ENCODE measurements around the gene TMEM106B. TPM values are rescaled to one million over a fixed set of nuclear protein-coding genes. Genes with fewer than 3 reads are reported as not detected.
A peak's percentile ranks its signal among the peaks of the same experiment; 100 is the strongest.
"Not testable (repeated sequence)": the region's sequence is repeated elsewhere in the genome, so short reads cannot be mapped to it uniquely, and the experiment has no call there.

TMEM106B gene
- total RNA-seq, result 10 to 100 TPM; 26.9 to 64.5 (median 31.7) TPM
- long read RNA-seq, full-length matches to known transcripts, result 8 of 11 reads
- long read RNA-seq, partial matches to known transcripts, result 1 of 11 reads
- long read RNA-seq, other reads (novel, unspliced or antisense), result 2 of 11 reads

GRCh38 chr7:12211054-12211710 is at the start of gene TMEM106B:
Gene TMEM106B (plus strand): TSS chr7:12211294. CDS start chr7:12214811, 3,517 bp downstream.
- ATAC-seq, result peak; percentile 93 to 98 (median 96)
- peaks cover 0 to 12% (median 0%) of the 10 kb centered on the region in 4 donors for H3K36me3 ChIP-seq
- peak within 1 kb of the TSS; percentile 72 to 74 (median 73) for H3K4me3 ChIP-seq
- TF ChIP-seq POLR2A (IDR thresholded peaks at IDR 0.05), result peak; percentile 92
- peak in 2 of 4 donors; percentile 31 to 43 for TF ChIP-seq CTCF (IDR thresholded peaks at IDR 0.05)
- intact Hi-C loops (cut with DNase I), result no loop called here
- H3K9me3 ChIP-seq, result no peaks in the 10 kb centered on the region
- DNase-seq, result peak; percentile 98 to 99 (median 99)
- peak within 1 kb of the TSS; percentile 96 to 99 (median 98) for H3K27ac ChIP-seq
- H3K4me1 ChIP-seq, result peaks cover 0 to 11% (median 0%) of the 10 kb centered on the region in 4 donors
- 0% methylated on average over 9 of the region's 62 CpGs for WGBS (ENCODE audit: insufficient coverage, low coverage, low lambda C conversion rate, missing lambda C conversion rate)
- H3K27me3 ChIP-seq, result no peaks in the 10 kb centered on the region

DNA sequence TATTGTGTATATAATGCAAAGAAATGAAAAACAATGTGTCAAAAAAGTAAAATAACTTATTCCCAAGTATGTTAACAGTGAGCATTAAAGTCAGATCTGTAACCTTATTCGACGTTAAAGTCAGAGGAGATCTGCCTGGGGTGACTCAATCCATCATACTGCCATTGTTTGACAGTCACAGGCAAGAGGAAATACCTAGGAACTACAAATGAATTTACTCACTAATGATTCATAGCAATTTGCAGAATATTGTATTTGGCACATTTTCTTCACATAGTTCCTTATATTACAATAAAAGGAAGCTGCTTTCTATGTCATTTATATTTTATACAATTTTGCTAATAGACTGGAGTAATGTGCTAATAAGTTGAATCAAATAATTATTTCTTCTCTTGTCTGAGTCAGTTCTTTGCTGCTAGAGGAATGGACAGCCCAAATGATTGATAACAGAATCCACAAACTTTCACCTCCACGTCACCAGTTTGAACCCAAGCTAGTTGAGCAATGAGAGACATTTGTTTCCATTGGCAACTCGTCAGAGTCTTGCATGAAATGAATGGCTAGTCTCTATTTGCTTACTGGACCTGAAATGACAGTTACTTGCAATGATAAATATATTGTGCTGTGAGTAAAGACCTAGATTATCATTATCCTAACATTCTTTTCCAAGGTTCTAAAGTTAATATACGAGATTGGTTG is 48.5 kb upstream of the TMEM106B start:
- intact Hi-C loops (cut with DNase I), result no loop called here
- ATAC-seq (peak; percentile 24 to 79 (median 54)), DNase-seq (no peak)
- H3K4me3 ChIP-seq, result no peak overlapping the region
- no peaks in the 10 kb centered on the region for H3K27me3 ChIP-seq
- TF ChIP-seq POLR2A (IDR thresholded peaks at IDR 0.05) (no peak), CTCF (IDR thresholded peaks at IDR 0.05) (no peak)
- no peak overlapping the region for H3K27ac ChIP-seq
- whole genome bisulfite sequencing (ENCODE audit: insufficient coverage, low coverage, low lambda C conversion rate, missing lambda C conversion rate), result 14% methylated on average over 5 of the region's 5 CpGs
- no peaks in the 10 kb centered on the region for H3K9me3 ChIP-seq
- H3K36me3 ChIP-seq, result no peaks in the 10 kb centered on the region
- H3K4me1 ChIP-seq, result no peaks in the 10 kb centered on the region

DNA sequence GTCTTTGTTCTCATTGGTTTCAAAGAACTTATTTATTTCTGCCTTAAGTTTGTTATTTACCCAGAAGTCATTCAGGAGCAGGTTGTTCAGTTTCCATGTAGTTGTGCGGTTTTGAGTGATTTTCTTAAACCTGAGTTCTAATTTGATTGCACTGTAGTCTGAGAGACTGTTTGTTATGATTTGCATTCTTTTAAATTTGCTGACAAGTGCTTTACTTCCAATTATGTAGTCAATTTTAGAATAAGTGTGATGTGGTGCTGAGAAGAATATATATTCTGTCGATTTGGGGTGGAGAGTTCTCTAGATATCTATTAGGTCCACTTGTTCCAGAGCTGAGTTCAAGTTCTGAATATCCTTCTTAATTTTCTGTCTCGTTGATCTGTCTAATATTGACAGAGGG is 43.0 kb upstream of the TMEM106B start:
- DNase-seq; H3K27me3 ChIP-seq; H3K27ac ChIP-seq; intact Hi-C loops (cut with DNase I); H3K4me1 ChIP-seq; H3K9me3 ChIP-seq; H3K36me3 ChIP-seq; ATAC-seq; H3K4me3 ChIP-seq: not testable (repeated sequence)
- WGBS (ENCODE audit: insufficient coverage, low coverage, low lambda C conversion rate, missing lambda C conversion rate), result 51% methylated on average over 3 of the region's 3 CpGs

DNA sequence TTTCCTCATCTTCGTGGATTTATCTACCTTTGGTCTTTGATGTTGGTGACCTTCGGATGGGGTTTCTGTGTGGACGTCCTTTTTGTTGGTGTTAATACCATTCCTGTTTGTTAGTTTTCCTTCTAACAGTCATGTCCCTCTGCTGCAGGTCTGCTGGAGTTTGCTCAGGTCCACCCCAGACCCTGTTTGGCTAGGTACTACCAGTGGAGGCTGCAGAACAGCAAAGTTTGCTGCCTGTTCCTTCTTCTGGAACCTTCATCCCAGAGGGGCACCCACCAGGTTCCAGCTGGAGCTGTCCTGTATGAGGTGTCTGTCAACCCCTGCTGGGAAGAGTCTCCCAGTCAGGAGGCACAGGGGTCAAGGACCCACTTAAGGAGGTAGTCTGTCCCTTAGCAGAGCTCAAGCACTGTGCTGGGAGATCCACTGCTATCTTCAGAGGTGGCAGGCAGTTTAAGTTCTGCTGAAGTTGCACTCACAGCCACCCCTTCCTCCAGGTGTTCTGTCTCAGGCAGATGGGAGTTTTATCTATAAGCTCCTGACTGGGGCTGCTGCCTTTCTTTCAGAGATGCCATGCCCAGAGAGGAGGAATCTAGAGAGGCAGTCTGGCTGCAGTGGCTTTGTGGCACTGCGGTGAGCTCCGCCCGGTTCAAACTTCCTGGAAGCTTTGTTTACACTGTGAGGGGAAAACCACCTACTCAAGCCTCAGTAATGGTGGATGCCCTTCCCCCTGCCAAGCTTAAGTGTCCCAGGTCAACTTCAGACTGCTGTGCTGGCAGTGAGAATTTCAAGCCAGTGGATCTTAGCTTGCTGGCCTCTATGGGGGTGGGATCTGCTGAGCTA is 40.9 kb upstream of the TMEM106B start:
- not testable (repeated sequence) for DNase-seq, H3K36me3 ChIP-seq, H3K27ac ChIP-seq, ATAC-seq, H3K9me3 ChIP-seq, H3K4me3 ChIP-seq, H3K4me1 ChIP-seq, H3K27me3 ChIP-seq
- intact Hi-C loops (cut with DNase I), result loop anchor here in 1 of 2 donors (10.0 kb wide), 1 partner anchor 55 kb away; no protein-coding TSS in a partner anchor
- WGBS (ENCODE audit: insufficient coverage, low coverage, low lambda C conversion rate, missing lambda C conversion rate), result 49% methylated on average over 5 of the region's 6 CpGs

- H3K27ac ChIP-seq, result no peak overlapping the region
- H3K36me3 ChIP-seq, result no peaks in the 10 kb centered on the region
- no peak overlapping the region for H3K4me3 ChIP-seq
- H3K9me3 ChIP-seq, result no peaks in the 10 kb centered on the region
- DNase-seq (no peak), ATAC-seq (no peak)
- H3K4me1 ChIP-seq, result no peaks in the 10 kb centered on the region
- WGBS (ENCODE audit: insufficient coverage, low coverage, low lambda C conversion rate, missing lambda C conversion rate), result 37% methylated on average over 2 of the region's 2 CpGs
- intact Hi-C loops (cut with DNase I), result loop anchor here in 1 of 2 donors (10.0 kb wide), 1 partner anchor 59 kb away; no protein-coding TSS in a partner anchor
- H3K27me3 ChIP-seq, result no peaks in the 10 kb centered on the region
- TF ChIP-seq CTCF (IDR thresholded peaks at IDR 0.05), result no peak
- no peak for TF ChIP-seq POLR2A (IDR thresholded peaks at IDR 0.05)
Observed at GRCh38 chr7:12173671-12174070, 37.4 kb upstream of the TMEM106B start.
